NCI-H1092 treated with DMSO at 0.1 percent for 48 hours (cell line): ENCODE results near the gene PYURF.

ENCODE experiments used
- DNase-seq: peaks from one replicate; lab custom pipeline; 2025; lab: John Stamatoyannopoulos, UW

Gene PYURF

DNA sequence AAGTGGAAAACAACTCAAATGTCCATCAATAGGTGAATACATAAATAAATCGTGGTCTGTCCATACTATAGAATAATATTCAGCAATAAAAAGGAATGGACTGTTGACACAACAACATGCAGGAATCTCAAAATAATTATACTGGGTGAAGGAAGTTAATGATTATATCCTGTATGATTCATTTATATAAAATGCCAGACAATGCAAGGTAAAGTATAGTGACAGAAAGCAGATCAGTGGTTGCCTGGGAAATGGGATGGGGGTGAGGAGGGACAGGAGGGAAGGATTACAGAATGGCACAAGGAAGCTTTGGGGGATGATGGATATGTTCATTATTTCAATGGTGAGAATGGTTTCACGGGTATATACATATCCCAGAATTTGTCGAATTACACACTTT is 12.3 kb downstream of the PYURF start:
- DNase-seq, result no peak

- no peak for DNase-seq
Measured at GRCh38 chr4:88503344-88503743, 20.2 kb downstream of the PYURF start.

DNA sequence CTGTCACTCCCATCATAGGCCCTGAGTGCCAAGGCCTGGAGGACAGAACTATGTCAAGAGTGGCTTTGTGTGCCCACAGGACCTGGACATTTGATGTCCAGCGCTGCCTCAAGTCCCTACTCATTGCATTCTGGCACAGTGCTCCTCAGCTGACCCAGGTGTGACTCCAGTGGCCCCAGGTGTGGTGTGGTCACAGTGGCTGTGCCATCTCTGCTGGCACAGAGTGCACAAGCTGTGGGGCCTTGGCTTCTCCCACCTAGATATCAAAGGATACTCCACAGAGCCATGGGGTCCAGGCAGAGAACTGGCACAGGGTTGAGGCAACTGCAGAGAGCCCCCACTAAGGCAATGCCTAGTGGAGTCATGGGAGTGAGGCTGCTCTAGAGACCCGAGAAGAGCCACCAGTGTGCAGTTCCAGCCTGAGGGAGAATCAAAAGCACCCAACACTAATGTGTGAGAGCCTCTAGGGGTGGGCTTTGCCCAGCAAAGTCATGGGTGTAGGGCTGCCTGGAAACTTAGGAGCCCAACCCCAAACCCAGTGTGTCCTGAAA is 25.6 kb downstream of the PYURF start:
- no peak for DNase-seq

DNA sequence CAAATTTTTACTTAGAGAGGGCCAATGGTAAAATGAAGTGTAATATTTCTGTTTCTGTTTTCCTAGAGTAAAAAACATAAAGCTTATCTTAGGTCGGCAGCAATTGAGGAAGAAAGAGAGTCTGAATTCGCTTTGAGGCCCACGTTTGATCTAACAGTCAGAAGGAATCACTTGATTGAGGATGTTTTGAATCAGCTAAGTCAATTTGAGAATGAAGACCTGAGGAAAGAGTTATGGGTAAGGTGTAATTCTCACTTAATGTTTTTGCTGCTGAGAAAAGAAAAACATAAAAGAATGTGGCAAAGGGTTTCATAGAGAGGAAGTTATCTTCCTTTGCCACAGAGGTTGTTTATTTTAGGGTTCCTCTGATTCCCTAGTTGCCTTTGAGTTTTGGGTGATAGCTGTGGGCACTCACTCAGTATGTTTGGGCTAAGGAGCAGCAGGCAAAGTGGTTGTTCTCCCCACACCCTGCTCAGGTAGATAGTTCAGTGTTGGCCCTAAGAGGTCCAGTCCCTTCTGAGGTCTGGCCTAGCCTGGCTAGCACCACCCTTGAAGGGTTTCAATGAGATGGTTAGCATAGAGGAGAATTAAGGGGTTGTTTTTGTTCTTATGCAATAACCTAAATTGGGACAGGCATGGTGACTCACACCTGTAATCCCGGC is 34.3 kb downstream of the PYURF start:
- no peak for DNase-seq

- no peak for DNase-seq
Measured at GRCh38 chr4:88481537-88481936, 42.0 kb downstream of the PYURF start.

DNA sequence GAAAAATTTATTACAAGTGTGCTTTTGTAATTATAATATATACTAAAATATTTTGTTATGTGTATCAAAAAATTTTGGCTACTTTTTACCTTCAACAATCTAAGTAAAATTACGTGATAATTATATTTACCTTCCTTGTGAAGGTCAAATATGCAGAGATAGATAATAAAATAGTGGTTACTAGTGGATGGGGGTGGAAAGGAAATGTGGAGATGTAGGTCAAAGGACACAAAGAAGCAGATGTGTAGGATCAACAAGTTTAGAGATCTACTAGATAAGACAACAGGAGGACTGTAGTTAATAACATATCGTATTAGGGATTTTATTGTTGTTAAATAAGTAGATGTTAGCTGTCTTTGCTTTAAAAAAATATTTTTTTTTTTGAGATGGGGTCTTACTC is 45.3 kb downstream of the PYURF start:
- DNase-seq, result no peak

DNA sequence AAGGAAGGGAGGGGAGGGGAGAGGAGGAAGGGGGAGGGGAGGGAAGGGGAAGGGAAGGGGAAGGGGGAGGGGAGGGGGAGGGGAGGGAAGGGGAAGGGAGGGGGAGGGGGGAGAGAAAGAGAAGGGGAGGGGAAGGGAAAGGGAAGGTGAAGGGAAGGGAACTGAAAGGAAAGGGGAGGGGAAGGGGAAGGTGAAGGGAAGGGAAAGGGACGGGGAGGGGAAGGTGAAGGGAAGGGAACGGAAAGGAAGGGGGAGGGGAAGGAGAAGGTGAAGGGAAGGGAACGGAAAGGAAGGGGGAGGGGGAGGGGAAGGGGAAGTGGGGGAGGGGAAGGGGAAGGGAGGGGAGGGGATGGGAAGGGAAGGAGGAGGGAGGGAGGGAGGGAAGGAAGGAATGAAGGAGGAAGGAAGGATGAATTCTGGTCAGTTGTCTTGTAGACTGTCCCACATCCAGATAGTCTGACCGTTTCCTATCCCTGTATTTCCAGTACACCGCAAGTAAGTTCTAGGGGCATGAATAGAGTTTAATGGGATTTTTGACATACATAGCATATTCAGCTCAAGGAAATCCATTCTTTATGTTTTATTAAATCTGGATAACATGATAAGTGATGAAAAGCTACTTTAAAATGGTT is 46.2 kb downstream of the PYURF start:
- no peak for DNase-seq
